Islet of Langerhans (tissue), 1 donor: Measurements from ENCODE around the gene ST6GALNAC1.
"Not testable (repeated sequence)": the region's sequence is repeated elsewhere in the genome, so short reads cannot be mapped to it uniquely, and the experiment has no call there.

Experiments used
- FAIRE-seq: peaks from one replicate; lab custom pipeline; 2011; peaks lifted over from hg19 to GRCh38; lab: Jason Lieb, UNC

The ST6GALNAC1 gene

GRCh38 chr17:76612465-76612864 lies 31.1 kb downstream of the ST6GALNAC1 start:
- FAIRE-seq, result no peak

GRCh38 chr17:76611758-76612157 lies 31.8 kb downstream of the ST6GALNAC1 start:
- no peak for FAIRE-seq

GRCh38 chr17:76611080-76611749 lies 32.3 kb downstream of the ST6GALNAC1 start:
- FAIRE-seq, result not testable (repeated sequence)

GRCh38 chr17:76606685-76607084 lies 36.9 kb downstream of the ST6GALNAC1 start:
- FAIRE-seq, result not testable (repeated sequence)

- no peak for FAIRE-seq
These were observed 42.5 kb downstream of the ST6GALNAC1 start for GRCh38 chr17:76601065-76601464.

GRCh38 chr17:76599694-76600460 lies 43.7 kb downstream of the ST6GALNAC1 start:
- no peak for FAIRE-seq

GRCh38 chr17:76598004-76598439 lies 45.5 kb downstream of the ST6GALNAC1 start:
- FAIRE-seq, result no peak

GRCh38 chr17:76597156-76598003 lies 46.2 kb downstream of the ST6GALNAC1 start:
- no peak for FAIRE-seq

- FAIRE-seq, result no peak
These were observed 48.9 kb downstream of the ST6GALNAC1 start for GRCh38 chr17:76594690-76595089.

- no peak for FAIRE-seq
These were observed 49.6 kb downstream of the ST6GALNAC1 start for GRCh38 chr17:76593959-76594358.

GRCh38 chr17:76593384-76593826 lies 50.2 kb downstream of the ST6GALNAC1 start:
- FAIRE-seq, result no peak

GRCh38 chr17:76588182-76588581 lies 55.4 kb downstream of the ST6GALNAC1 start:
- no peak for FAIRE-seq

GRCh38 chr17:76586741-76587487 lies 56.6 kb downstream of the ST6GALNAC1 start:
- FAIRE-seq, result no peak

- no peak for FAIRE-seq
These were observed 57.6 kb downstream of the ST6GALNAC1 start, which contains the start of gene ST6GALNAC2 for GRCh38 chr17:76585649-76586593. TSS of gene ST6GALNAC2 (minus strand) at chr17:76585860. CDS start at chr17:76585808, 52 bp downstream.

- FAIRE-seq, result no peak
These were observed 58.4 kb downstream of the ST6GALNAC1 start for GRCh38 chr17:76585033-76585648.

- FAIRE-seq, result no peak
These were observed 59.0 kb downstream of the ST6GALNAC1 start for GRCh38 chr17:76584427-76585032.

- FAIRE-seq, result no peak
These were observed 60.9 kb downstream of the ST6GALNAC1 start for GRCh38 chr17:76582660-76583059.

GRCh38 chr17:76581515-76581914 lies 62.0 kb downstream of the ST6GALNAC1 start:
- no peak for FAIRE-seq

GRCh38 chr17:76579281-76579680 lies 64.3 kb downstream of the ST6GALNAC1 start:
- no peak for FAIRE-seq

GRCh38 chr17:76578376-76578775 lies 65.2 kb downstream of the ST6GALNAC1 start:
- no peak for FAIRE-seq
